Hematopoietic multipotent progenitor cell treated with erythropoietin and hydrocortisone succinate and interleukin-3 and kit ligand, for 8 days (in vitro differentiated cells): ENCODE measurements around the gene DNAJC30.
"Not testable (repeated sequence)": the region's sequence is repeated elsewhere in the genome, so short reads cannot be mapped to it uniquely, and the experiment has no call there.

ENCODE experiments used
- DNase-seq: peaks from one replicate; pipeline ENCODE4 v3.0.0-alpha.2; 2015

The DNAJC30 gene

GRCh38 chr7:73683056-73683787, at the start of gene DNAJC30, which contains the start of gene BUD23:
TSS of gene DNAJC30 (minus strand) at chr7:73683453. CDS start at chr7:73683423, 30 bp downstream.
TSS of gene BUD23 (plus strand) at chr7:73683597. CDS start at chr7:73683626, 29 bp downstream.
- DNase-seq: peak; percentile 93

GRCh38 chr7:73732397-73732796, 49.1 kb upstream of the DNAJC30 start:
- no peak for DNase-seq

GRCh38 chr7:73730485-73730884, 47.2 kb upstream of the DNAJC30 start:
- no peak for DNase-seq

- no peak for DNase-seq
These were observed 45.3 kb upstream of the DNAJC30 start for GRCh38 chr7:73728551-73728950.

- DNase-seq: no peak
These were observed 44.7 kb upstream of the DNAJC30 start for GRCh38 chr7:73727952-73728351.

- no peak for DNase-seq
These were observed 42.8 kb upstream of the DNAJC30 start for GRCh38 chr7:73726083-73726466.

GRCh38 chr7:73723813-73724212, 40.6 kb upstream of the DNAJC30 start:
- DNase-seq: no peak

GRCh38 chr7:73722785-73723184, 39.5 kb upstream of the DNAJC30 start:
- DNase-seq: no peak

- DNase-seq: not testable (repeated sequence)
These were observed 38.9 kb upstream of the DNAJC30 start for GRCh38 chr7:73722182-73722581.

GRCh38 chr7:73721377-73721817, 38.1 kb upstream of the DNAJC30 start:
- no peak for DNase-seq

- DNase-seq: not testable (repeated sequence)
These were observed 37.2 kb upstream of the DNAJC30 start for GRCh38 chr7:73720443-73720842.

- DNase-seq: no peak
These were observed 36.5 kb upstream of the DNAJC30 start for GRCh38 chr7:73719806-73720169.

GRCh38 chr7:73718905-73719805, 35.9 kb upstream of the DNAJC30 start, which contains the start of gene STX1A:
TSS of gene STX1A (minus strand) at chr7:73719669. CDS start at chr7:73719631, 38 bp downstream.
- peak; percentile 49 for DNase-seq

- DNase-seq: no peak
These were observed 35.2 kb upstream of the DNAJC30 start for GRCh38 chr7:73718438-73718881.

- DNase-seq: peak; percentile 29
These were observed 34.7 kb upstream of the DNAJC30 start for GRCh38 chr7:73717991-73718405.

GRCh38 chr7:73717025-73717807, 34.0 kb upstream of the DNAJC30 start:
- DNase-seq: no peak

- DNase-seq: no peak
These were observed 33.2 kb upstream of the DNAJC30 start for GRCh38 chr7:73716318-73716890.

- DNase-seq: peak; percentile 51
These were observed 32.5 kb upstream of the DNAJC30 start for GRCh38 chr7:73715648-73716317.

- DNase-seq: not testable (repeated sequence)
These were observed 30.1 kb upstream of the DNAJC30 start for GRCh38 chr7:73713319-73713718.

GRCh38 chr7:73712773-73713172, 29.5 kb upstream of the DNAJC30 start:
- DNase-seq: no peak

- no peak for DNase-seq
These were observed 25.8 kb upstream of the DNAJC30 start for GRCh38 chr7:73708961-73709549.
